Left ventricle myocardium inferior (tissue), 1 donor: ENCODE data around the gene SLC10A1. TPM values are rescaled to one million over a fixed set of nuclear protein-coding genes. Genes with fewer than 3 reads are reported as not detected.

Experiments used
- DNase-seq: peaks from one replicate; pipeline ENCODE4 v3.0.0-alpha.2; 2020
- H3K27ac ChIP-seq: fragments of 200-600 bp; replicated peaks from 2 replicates; pipeline ENCODE4 v1.8.0; 2021
- H3K27me3 ChIP-seq: fragments of 200-600 bp; 2 replicates; pipeline ENCODE4 v1.8.0; 2021; ENCODE audit warnings: low read depth
- H3K36me3 ChIP-seq: fragments of 200-600 bp; 2 replicates; pipeline ENCODE4 v1.8.0; 2021
- H3K4me1 ChIP-seq: fragments of 200-600 bp; 2 replicates; pipeline ENCODE4 v1.8.0; 2021
- H3K4me3 ChIP-seq: fragments of 200-600 bp; 2 replicates; pipeline ENCODE4 v1.8.0; 2021; ENCODE audit warnings: mild to moderate bottlenecking, moderate library complexity
- H3K9me3 ChIP-seq: fragments of 200-600 bp; replicated peaks from 2 replicates; pipeline ENCODE4 v1.8.0; 2021
- intact Hi-C: fragments of 100-400 bp; cut with micrococcal nuclease; formaldehyde crosslinking; loops from one replicate; pipeline ENCODE4 v1.11.0; 2022
- long read RNA-seq: library from polyadenylated mRNA; unstranded; transcript quantifications from one replicate; pipeline ENCODE4 v2.0.0, GENCODE V29; 2021
- total RNA-seq: library from RNA; stranded (reverse); fragmentation: NEBNext Ultra II Directional; extraction: Animal tissue kit (Norgen Biotek cat#: 25700); gene quantifications from one replicate; pipeline ENCODE4 v1.2.1, GENCODE V29; 2021
- TF ChIP-seq, protein P1 (sequence below): fragments of 200-600 bp; IDR thresholded peaks from 2 replicates; pipeline ENCODE4 v1.8.0; 2021; ENCODE audit warnings: antibody characterized with exemption, mild to moderate bottlenecking, borderline replicate concordance
- donor health status: DM: no; HTN: yes; CAD: no; lungs with severe emphysema.

Gene SLC10A1
- total RNA-seq = not detected
- long read RNA-seq, partial matches to known transcripts = 0 of 4 reads
- long read RNA-seq, other reads (novel, unspliced or antisense) = 4 of 4 reads

- TF ChIP-seq, protein P1, sequence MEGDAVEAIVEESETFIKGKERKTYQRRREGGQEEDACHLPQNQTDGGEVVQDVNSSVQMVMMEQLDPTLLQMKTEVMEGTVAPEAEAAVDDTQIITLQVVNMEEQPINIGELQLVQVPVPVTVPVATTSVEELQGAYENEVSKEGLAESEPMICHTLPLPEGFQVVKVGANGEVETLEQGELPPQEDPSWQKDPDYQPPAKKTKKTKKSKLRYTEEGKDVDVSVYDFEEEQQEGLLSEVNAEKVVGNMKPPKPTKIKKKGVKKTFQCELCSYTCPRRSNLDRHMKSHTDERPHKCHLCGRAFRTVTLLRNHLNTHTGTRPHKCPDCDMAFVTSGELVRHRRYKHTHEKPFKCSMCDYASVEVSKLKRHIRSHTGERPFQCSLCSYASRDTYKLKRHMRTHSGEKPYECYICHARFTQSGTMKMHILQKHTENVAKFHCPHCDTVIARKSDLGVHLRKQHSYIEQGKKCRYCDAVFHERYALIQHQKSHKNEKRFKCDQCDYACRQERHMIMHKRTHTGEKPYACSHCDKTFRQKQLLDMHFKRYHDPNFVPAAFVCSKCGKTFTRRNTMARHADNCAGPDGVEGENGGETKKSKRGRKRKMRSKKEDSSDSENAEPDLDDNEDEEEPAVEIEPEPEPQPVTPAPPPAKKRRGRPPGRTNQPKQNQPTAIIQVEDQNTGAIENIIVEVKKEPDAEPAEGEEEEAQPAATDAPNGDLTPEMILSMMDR = no peak
- Histone ChIP-seq H3K27me3 (peaks cover 7% of the 10 kb centered on the region), H3K27ac (no peak within 1 kb of the TSS), H3K4me1 (peaks cover 9% of the 10 kb centered on the region), H3K9me3 (peaks cover 6% of the 10 kb centered on the region), H3K36me3 (no peaks in the 10 kb centered on the region), H3K4me3 (no peak within 1 kb of the TSS)
- DNase-seq = no peak
- intact Hi-C loops = no loop called here
Observed at GRCh38 chr14:69796797-69797500, at the start of gene SLC10A1. SLC10A1 (minus strand) TSS chr14:69797241; CDS start chr14:69797155, 86 bp downstream.

DNA sequence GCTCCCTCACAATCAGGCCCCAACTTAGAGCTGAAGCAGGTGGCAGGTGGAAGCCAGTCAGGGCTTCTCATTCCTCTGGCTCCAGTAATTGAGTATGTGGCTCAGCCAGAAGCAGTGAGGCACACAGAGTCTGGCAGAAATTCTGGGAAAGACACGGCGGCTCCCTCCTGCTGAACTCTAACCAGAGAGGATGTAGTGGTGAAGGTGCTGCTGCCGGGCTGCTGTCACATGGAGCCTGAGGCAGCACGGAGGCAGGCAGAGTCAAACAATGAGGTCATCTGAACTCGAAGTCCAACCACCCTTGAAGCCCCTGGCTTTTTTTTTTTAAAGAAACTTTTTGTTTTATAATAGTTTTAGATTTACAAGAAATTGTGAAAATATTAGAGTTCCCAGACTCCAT is 48.7 kb upstream of the SLC10A1 start:
- Histone ChIP-seq H3K36me3 (no peaks in the 10 kb centered on the region), H3K4me1 (no peaks in the 10 kb centered on the region), H3K9me3 (no peaks in the 10 kb centered on the region), H3K4me3 (no peak overlapping the region), H3K27me3 (peaks cover 82% of the 10 kb centered on the region), H3K27ac (no peak overlapping the region)
- intact Hi-C loops = no loop called here
- DNase-seq = no peak
- TF ChIP-seq, protein P1 = no peak

GRCh38 chr14:69845050-69845581 is 48.1 kb upstream of the SLC10A1 start:
- Histone ChIP-seq H3K36me3 (no peaks in the 10 kb centered on the region), H3K9me3 (no peaks in the 10 kb centered on the region), H3K27me3 (peaks cover 86% of the 10 kb centered on the region), H3K4me1 (no peaks in the 10 kb centered on the region), H3K27ac (no peak overlapping the region), H3K4me3 (no peak overlapping the region)
- no peak for DNase-seq
- intact Hi-C loops = no loop called here
- TF ChIP-seq, protein P1 = no peak

DNA sequence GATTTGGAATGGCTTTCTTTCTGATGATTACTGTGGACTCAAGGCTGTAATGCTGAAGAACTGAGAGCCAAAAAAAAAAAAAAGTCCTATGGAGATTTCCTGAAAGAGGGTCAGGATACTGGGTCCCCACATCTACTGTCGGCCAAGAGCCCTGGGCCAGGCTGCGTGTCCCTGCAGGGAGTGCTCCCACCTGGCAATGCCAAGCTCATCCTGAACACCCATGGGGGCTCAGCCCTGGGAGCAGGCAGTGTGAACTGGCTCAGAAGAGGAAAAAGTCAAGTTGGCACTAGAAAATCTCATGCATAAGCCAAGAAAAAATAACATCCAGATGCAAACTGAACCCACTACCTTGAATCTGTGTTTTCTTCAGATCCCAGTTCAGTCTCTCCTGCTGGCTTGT is 47.1 kb upstream of the SLC10A1 start:
- no peak overlapping the region for H3K4me3 ChIP-seq
- H3K36me3 ChIP-seq = no peaks in the 10 kb centered on the region
- intact Hi-C loops = no loop called here
- H3K9me3 ChIP-seq = no peaks in the 10 kb centered on the region
- no peak overlapping the region for H3K27ac ChIP-seq
- peaks cover 83% of the 10 kb centered on the region for H3K27me3 ChIP-seq
- no peak for DNase-seq
- TF ChIP-seq, protein P1 = no peak
- H3K4me1 ChIP-seq = no peaks in the 10 kb centered on the region

GRCh38 chr14:69842686-69843420 is 45.8 kb upstream of the SLC10A1 start:
- H3K27ac ChIP-seq = no peak overlapping the region
- no peaks in the 10 kb centered on the region for H3K4me1 ChIP-seq
- H3K9me3 ChIP-seq = no peaks in the 10 kb centered on the region
- H3K4me3 ChIP-seq = no peak overlapping the region
- peaks cover 82% of the 10 kb centered on the region for H3K27me3 ChIP-seq
- no peaks in the 10 kb centered on the region for H3K36me3 ChIP-seq
- intact Hi-C loops = no loop called here
- DNase-seq = no peak
- TF ChIP-seq, protein P1 = no peak
